Dedifferentiated amniotic fluid mesenchymal stem cell (primary cell): ENCODE data around the gene SHQ1.
"Not testable (repeated sequence)": the region's sequence is repeated elsewhere in the genome, so short reads cannot be mapped to it uniquely, and the experiment has no call there.

Experiments used
- DNase-seq: peaks from one replicate; pipeline ENCODE4 v3.0.0-alpha.2; 2016; ENCODE audit errors: extremely low spot score

The SHQ1 gene

DNA sequence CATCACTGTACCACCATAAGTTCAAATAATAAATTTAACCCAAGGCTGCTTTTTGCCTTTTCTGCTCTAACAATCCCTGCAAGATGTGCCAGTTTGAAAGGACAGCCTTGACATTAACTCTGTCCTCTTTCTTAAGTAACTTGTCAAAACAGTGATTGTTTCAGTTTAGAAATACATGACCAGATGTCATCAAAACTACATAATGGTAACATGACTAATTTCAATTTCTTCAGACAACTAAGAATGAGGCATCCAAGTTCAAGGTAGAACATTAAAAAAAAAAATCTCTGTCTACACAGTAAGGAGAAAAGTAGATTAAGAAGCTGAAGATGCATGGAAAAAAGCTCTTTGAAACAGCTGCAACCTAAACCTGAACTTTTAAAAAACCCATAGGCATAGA lies 47.4 kb downstream of the SHQ1 start:
- DNase-seq, result no peak

DNA sequence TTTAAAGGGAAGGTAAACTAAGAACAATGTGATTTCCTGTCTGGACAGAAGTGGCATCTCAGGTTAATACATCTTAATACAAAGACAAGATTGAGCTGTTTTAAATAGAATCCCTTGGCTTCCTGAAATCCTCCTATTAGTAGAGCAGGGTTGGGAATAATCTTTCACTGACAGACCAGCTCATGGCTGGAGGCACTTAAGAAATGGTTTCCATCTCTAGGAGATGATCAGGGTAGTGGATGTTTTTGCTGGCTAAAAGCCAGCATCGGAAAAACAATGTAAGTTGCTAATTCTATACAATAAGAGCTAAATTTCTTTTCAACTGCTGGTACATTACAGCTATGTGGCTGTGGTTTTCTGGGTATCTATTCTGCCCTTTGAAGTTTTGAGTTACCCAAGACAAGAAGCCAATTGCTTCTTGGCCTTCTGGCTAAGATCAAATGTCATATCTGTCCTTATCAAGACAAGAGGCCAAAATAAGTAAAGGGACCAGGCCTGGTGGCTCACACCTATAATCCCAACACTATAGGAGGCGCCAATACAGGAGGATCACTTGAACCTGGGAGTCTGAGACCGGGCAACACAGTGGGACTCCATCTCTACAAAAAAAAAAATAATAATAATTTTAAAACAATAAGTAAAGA lies 49.6 kb downstream of the SHQ1 start:
- no peak for DNase-seq

DNA sequence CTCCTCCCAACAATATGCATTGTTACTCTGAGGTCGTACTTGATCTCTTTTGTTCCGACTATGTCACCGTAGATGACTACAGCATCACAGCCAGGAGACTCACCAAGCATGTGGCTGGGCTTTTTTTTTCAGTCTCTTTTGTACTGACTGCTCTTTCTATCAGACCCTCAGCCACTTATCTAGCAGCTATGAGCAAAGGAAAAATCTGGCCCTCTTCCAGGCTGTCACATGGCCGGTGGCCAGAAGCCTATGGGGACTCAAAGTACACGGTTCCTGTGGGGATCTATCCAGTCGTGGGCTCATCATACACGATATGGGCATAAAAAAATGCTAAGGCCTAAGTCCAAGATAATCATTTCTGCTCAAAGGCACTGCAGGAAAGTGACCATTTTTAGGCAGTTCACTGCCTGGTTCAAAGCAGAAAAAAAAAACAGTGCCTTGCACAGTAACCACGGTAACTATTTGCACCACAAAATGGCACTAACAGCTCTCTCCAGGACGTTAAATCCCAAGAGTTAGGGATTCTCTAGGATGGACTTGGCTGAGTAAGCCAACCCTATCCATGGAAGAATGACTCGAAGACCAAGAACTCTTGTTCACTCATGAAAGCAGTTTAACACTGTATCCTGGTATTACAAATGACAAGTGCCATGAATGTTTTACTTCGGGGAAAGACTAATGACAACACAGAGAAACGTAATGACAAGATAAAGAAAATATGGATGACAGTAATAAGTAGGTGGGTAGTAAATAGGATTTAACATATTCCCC lies 50.3 kb downstream of the SHQ1 start:
- no peak for DNase-seq

DNA sequence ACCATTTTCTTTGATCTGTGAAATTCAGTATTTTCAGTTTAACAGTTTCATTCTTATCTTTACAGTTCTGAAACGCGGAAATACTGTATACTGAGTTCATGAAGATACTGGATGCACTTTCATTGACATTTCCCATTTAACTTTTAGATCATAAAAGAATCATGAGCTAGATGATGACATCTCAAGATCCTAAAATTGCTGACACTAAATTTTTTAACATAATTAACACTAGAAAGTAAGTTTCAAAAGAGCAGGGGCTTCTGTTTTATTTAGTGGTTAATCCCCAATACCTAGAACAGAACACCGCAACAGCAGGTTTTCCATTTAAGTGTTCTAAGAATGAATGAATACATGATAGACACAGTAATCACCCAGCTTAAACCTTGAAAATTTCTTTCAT lies 54.2 kb downstream of the SHQ1 start:
- no peak for DNase-seq

DNA sequence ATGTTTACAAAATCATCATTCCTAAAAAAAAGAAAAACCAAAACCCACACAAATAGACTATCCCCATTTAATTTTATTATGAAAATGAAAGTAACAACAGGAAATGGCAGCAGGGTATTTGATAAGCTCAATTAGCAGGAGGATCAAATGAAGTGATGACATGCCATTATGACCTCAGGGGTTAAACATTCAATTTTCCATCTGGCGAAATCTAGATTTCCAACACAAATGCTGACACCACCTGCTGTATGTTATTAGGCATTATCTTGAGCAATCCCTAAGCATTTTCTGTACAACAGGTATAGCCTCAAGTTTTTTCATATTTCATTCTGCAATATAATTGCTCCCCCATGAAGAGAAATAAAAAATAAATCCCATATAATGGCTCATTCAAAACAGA lies 57.1 kb downstream of the SHQ1 start:
- no peak for DNase-seq

DNA sequence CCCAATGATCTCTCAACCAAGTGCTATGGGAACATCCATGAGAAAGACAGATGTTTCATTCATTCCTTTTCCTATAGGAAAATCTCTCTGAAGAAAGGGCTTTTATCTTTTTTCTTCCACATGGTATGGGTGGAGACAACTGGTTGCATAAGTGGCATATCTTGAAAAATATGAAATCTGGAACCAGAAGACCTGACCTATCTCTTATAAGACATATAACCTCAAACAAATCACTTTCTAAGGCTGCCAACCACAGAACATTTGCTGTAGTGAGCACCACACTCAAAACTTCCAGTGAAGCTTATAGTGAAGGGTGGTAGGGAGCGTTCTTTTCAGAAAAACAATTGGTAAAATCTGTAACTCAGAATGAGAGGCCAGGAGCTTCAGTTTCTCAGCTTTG lies 58.5 kb downstream of the SHQ1 start:
- no peak for DNase-seq

DNA sequence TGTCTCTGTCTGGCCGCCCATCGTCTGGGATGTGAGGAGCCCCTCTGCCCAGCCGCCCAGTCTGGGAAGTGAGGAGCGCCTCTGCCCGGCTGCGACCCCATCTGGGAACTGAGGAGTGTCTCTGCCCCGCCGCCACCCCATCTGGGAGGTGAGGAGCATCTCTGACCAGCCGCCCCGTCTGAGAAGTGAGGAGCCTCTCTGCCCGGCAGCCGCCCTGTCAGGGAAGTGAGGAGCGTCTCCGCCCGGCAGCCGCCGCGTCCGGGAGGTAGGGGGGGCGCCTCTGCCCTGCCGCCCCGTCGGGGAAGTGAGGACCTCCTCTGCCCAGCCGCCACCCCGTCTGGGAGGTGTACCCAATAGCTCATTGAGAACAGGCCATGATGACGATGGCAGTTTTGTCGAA lies 60.0 kb downstream of the SHQ1 start:
- DNase-seq, result not testable (repeated sequence)

DNA sequence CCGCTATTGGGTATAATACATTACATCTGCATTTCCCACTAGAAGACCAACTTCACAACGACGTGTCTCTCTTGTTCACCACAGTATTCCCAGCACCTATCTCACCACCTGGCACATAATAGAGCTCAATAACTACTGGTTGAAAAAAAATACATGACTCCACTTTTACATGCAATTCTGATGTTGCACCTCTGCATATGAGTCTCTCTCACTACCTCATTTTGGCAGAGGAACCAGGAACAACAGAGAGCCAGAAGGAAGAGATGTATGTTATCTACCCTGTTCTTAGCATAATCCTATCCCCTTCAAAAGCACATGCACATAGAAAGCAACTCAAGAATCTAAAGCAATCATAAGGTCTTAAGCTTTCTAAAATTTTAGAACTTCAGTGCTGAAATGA lies 61.6 kb downstream of the SHQ1 start:
- no peak for DNase-seq

DNA sequence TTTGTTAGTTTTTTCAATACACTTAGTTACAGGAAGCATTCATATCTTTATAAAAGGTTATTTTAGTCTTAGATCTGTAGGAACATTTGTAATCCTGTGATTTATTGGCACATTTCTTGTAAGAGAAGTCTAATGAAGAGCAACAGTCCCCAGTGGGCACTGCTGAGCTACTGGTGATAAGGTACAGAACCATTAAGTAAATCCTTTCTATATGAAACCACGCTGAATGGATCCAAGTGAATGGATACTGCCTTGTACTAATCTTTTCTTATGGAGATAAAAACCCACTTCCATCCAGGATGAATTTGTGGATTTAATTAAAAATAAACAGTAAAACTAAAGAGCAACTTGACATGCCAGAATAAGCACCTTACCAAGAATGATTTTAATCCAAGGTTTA lies 64.0 kb downstream of the SHQ1 start:
- no peak for DNase-seq

DNA sequence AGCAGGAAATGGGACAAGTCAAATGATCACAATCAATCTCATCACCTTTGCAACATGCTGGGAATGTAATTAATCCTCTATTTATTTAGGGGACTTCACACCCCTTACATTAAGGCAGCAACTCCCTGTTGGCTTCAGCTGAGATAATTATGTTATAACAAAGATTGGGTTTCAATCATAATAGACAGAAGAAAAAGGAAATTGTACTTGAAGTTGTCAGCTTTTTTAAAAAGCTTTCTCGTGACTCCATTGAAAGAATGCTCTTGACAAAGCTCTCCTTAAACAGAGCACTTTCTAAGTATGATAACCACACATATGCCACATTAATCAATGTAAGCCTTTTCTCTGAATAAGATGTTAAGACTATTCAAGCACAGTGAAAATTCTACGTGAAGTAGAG lies 65.7 kb downstream of the SHQ1 start:
- no peak for DNase-seq

DNA sequence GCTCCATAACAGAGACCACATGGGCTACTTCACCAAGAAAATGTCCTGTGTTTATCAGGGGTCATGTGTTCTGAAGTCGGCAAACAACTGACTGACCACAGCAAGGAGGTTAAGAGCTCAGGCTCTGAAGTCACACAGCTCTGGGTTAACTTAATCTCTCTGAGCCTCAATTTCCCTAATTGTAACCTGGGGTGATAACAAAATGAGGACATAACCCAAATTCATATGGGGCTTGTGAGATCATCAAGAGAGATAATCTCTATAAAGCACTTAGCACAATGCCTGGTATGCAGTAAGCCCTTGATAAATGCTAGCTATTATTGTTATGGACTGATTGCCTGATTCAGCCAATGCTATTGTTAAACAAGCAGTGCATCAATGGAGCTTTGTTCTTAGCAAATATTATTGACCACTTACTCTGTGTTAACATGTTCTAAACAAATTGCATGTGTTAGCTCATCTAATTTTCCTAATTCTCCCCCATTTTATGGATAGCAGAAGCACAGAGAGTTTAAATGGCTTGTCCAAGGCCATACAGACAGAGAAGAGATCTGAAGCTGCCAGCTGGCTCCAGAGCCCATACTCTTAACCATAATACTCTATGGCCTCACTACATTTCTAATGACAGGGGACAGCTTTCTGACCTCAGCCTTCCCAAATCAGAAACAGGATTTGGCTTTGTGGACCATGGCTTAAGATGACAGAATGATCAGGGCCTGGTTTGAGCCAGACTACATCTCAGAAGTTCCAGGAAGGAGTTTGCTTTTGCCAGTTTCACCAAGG lies 78.3 kb downstream of the SHQ1 start:
- no peak for DNase-seq

DNA sequence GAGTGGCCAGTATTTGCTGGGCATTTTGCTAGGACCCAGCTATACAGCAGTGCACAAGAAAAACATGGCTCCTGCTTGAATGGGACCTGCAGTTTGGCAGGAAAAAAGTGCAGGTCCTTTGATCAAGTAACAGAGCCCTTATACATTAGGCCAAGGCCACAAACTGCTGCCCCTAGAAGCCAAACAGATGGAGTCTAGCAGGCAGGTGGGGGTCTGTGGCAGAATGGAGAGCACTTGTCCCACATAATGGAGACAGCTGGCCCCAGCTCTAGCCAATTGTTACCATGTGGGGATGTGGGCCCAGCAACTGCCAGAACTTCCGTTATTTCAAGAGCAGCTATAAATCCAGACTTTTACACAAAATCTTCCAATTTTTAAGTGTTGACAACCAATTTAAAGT lies 79.3 kb downstream of the SHQ1 start:
- DNase-seq, result no peak

DNA sequence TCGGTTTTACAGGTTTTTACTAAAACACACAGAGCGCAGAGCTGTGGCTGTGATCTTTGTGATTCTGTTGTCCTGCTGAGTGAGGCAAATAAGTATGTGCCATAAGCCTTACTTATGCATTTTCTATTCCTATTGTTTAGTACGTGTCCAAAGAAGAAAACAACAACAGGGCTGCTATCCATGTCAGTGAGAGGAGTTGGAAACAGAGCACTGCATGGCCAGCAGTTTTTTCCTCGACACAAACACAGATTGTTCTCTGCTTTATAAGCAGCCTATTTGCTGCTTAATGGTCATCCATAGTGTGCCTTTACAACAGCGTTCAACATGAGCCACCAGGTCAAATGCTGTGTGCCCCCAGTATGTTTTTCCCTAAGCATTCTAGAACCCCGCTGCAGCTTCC lies 79.8 kb downstream of the SHQ1 start:
- no peak for DNase-seq

DNA sequence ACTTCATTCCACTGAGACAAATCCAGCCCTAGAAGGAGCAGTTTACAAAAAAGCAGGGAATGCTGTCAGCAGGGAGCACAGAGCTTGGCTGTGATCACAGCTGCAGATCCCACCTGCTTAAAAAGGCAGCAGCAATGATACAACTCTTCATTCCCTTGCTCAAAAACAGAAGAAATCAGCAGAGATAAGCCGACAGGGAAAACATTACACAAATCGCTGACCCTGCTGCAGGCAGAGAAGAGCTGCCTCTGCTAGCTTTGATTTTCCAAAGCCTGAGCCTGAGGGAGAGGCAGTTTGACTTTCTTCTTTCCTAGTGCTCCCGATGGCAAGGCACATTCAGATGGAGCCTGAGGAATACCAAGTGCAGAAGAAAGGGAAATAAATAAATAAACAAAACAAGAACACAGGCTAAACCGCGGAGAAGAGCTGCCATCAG lies 80.2 kb downstream of the SHQ1 start:
- DNase-seq, result no peak

DNA sequence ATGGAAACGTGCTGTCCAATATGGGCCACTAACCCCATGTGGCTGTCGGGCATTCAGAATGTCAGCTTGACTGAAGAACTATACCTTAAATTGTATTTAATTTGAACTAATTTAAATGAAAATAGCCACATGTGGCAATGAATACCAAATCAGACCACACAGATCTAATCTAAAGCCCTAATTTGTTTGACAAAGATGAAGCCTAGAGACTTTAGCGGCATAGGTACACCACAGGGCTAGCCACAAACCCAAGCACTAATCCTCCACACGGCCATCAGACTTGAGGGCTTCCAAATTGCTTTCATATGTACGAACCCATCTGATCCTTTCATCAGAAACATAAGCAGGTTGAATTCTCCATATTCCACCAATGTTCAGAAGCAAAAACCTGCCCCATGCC lies 81.4 kb downstream of the SHQ1 start:
- no peak for DNase-seq

DNA sequence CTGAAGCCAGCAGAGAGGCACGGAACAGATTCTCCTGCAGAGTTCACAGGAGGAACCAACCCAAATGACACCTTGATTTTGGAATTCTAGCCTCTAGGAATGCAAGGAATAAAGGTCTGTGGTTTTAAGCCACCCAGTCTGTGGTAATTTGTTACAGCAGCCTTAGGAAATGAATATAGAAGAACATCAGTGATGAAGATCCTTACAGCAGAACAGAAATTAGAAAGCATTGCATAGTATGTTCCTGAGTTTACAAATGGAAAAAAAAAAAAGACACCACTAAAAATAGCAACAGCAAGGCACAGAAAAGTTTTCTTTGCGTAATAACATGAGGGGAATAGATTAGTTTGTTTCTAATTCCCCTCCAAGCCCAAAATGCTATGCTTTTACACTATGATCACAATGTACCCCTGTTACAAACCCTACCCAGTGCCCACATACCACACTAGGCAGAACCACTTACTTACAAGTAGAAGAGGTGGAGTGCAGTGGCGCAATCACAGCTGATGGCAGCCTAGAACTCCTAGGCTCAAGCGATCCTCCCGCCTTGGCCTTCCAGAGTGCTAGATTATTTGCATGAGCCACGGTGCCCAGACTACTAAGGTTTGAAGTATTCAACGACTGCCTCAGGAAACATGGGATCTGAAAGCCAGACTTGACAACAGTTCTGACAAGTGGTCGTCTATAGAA lies 84.3 kb downstream of the SHQ1 start:
- DNase-seq, result no peak

DNA sequence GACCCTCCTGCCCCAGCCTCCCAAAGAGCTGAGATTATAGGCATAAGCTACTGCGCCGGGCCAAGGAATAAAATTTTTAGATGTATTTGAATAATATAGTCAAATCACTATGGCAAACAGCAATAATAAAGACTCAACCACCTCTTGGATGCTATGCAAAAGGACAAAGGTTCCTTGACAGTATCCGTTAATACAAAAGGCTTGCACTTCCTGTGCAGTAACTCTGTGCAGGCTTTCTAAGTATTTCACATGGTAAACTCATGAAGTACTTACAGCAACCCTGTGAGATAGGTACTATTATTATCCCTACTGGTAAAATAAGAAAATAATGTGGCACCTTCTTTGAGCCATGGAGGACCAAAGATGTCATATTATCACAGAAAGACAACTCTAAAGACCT lies 86.8 kb downstream of the SHQ1 start:
- no peak for DNase-seq

DNA sequence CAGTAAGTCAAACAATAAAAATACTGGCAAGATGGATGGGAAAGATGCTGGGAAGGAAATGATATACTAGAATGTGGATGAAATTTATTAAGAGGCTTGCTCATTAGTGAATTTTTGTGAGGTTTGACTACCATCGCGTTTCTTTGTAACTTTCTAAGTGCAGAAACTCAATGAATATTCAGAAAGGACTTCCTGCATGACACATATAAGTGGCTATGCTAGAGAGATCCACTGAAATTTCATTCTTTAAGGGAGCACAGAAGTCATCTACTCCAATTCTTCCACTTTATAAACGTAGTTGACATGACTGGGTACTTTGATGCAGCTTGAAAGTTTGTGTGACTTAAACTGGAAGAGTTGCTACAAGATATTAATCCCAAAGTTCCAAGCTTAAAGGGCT lies 88.0 kb downstream of the SHQ1 start:
- DNase-seq, result no peak

DNA sequence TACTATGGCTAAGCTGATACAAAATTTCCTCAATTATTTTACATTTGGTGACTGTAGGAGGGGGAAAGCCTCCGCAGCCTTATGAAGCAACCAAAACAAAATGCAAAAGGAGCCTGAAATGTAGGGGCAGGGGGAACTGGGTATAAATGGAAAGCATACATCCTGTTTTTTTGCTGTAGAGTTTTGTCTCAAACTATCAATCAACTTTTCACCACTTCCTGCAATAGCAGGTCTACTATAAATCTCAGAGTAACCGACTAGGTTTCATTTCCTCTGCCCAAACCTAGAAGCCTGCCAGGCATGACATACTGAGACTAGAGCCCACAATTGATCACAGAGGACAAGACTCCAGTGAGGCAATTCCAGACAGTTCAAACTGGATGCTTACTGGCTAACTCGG lies 91.3 kb downstream of the SHQ1 start:
- DNase-seq, result no peak

DNA sequence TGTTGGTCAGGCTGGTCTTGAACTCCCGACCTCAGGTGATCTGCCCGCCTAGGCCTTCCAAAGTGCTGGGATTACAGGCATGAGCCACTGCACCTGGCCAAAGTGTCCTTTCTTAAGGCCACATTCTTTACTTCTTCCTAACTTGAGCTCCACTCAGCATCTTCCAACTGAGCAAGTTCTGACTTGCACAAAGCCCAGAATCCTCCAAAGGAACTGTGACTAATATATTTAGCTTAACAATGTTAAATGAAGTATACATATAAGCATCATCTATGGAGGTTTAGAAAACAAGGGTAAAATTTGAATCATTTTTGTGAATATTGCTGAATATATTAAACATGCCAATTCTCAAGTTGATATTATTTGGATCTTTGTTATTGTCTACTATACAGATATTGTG lies 93.7 kb downstream of the SHQ1 start:
- DNase-seq, result no peak

DNA sequence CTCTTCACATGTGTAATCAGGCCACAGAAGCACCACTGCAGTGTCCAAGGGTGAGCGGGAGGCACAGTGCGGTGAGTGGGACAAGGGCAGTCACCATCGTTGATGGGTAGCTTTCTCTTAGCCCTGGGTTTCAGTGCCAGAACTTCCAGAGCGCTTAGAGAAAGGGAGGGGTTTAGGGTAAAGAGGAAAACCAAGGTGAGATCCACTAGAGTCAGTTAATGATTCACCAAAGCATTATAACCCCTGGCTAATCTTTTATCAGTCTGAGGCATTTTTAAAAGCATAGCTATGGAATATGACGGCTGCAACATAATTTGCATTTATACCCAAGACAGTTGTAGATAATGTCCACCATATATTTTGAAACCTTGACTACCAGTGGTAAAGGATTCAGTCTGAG lies 94.8 kb downstream of the SHQ1 start:
- DNase-seq, result no peak

DNA sequence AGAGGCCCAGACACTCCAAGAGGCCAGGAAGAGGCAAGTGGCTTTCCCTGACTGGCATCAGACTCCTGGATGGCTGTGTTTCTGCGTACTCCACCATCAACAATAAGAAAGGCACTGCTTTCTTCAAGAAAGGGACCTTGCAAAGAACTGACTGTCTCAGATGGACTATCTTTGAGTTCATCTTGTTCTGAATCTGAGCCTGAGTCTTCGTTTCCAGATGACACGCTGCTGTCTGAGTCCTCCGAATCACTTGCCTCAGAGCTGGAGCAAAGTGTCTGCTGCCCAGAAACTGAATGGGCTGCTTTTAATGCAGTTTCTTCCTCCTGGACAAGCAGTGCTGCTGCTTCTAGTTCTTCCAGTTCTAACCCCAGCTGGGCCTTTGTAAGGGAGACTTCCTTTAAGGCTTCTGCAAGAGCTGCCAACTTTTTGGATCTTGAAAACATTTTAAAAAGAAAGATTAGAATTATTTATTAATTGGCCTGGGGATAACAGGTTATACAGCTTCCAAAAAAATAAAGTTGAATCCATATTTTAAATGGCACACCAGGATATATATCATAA lies 97.8 kb downstream of the SHQ1 start:
- DNase-seq, result no peak
